ENCODE measurements around the gene CTNNBL1.
"Not testable (repeated sequence)": the region's sequence is repeated elsewhere in the genome, so short reads cannot be mapped to it uniquely, and the experiment has no call there.

Gene CTNNBL1

GRCh38 chr20:37693635-37694626, at the start of gene CTNNBL1:
CTNNBL1 (plus strand) TSS chr20:37694030; CDS start chr20:37694123, 93 bp downstream.
- DNase-seq, result peak; percentile 98

GRCh38 chr20:37644605-37645004, 49.2 kb upstream of the CTNNBL1 start:
- DNase-seq, result no peak

GRCh38 chr20:37647946-37648345, 45.9 kb upstream of the CTNNBL1 start:
- DNase-seq, result no peak

GRCh38 chr20:37649017-37649416, 44.8 kb upstream of the CTNNBL1 start:
- DNase-seq, result no peak

GRCh38 chr20:37649676-37650370, 44.0 kb upstream of the CTNNBL1 start:
- DNase-seq, result no peak

- DNase-seq, result no peak
Observed at GRCh38 chr20:37650661-37651060, 43.2 kb upstream of the CTNNBL1 start.

GRCh38 chr20:37651932-37652331, 41.9 kb upstream of the CTNNBL1 start:
- peak; percentile 89 for DNase-seq

- no peak for DNase-seq
Observed at GRCh38 chr20:37656945-37657344, 36.9 kb upstream of the CTNNBL1 start.

- no peak for DNase-seq
Observed at GRCh38 chr20:37657924-37658804, 35.7 kb upstream of the CTNNBL1 start.

- no peak for DNase-seq
Observed at GRCh38 chr20:37661519-37661918, 32.3 kb upstream of the CTNNBL1 start.

- DNase-seq, result no peak
Observed at GRCh38 chr20:37662308-37662707, 31.5 kb upstream of the CTNNBL1 start.

- not testable (repeated sequence) for DNase-seq
Observed at GRCh38 chr20:37664595-37664994, 29.2 kb upstream of the CTNNBL1 start.

GRCh38 chr20:37668166-37668565, 25.7 kb upstream of the CTNNBL1 start:
- DNase-seq, result no peak

- peak; percentile 31 for DNase-seq
Observed at GRCh38 chr20:37669062-37669772, 24.6 kb upstream of the CTNNBL1 start.

- no peak for DNase-seq
Observed at GRCh38 chr20:37669773-37670236, 24.0 kb upstream of the CTNNBL1 start.

GRCh38 chr20:37670351-37670791, 23.5 kb upstream of the CTNNBL1 start:
- no peak for DNase-seq

- DNase-seq, result no peak
Observed at GRCh38 chr20:37672143-37672542, 21.7 kb upstream of the CTNNBL1 start.

GRCh38 chr20:37673444-37673843, 20.4 kb upstream of the CTNNBL1 start:
- no peak for DNase-seq

GRCh38 chr20:37676440-37676839, 17.4 kb upstream of the CTNNBL1 start:
- DNase-seq, result no peak

- DNase-seq, result no peak
Observed at GRCh38 chr20:37677969-37678861, 15.6 kb upstream of the CTNNBL1 start.

- not testable (repeated sequence) for DNase-seq
Observed at GRCh38 chr20:37679751-37680150, 14.1 kb upstream of the CTNNBL1 start.
